CD4-positive, alpha-beta T cell treated with Interleukin-17A for 4 hours (primary cell): ENCODE data around the gene CADM4.
"Not testable (repeated sequence)": the region's sequence is repeated elsewhere in the genome, so short reads cannot be mapped to it uniquely, and the experiment has no call there.

ENCODE experiments used
- DNase-seq: peaks from one replicate; pipeline ENCODE4 v3.0.0-alpha.2; 2020; ENCODE audit warnings: mixed read lengths

Gene CADM4

DNA sequence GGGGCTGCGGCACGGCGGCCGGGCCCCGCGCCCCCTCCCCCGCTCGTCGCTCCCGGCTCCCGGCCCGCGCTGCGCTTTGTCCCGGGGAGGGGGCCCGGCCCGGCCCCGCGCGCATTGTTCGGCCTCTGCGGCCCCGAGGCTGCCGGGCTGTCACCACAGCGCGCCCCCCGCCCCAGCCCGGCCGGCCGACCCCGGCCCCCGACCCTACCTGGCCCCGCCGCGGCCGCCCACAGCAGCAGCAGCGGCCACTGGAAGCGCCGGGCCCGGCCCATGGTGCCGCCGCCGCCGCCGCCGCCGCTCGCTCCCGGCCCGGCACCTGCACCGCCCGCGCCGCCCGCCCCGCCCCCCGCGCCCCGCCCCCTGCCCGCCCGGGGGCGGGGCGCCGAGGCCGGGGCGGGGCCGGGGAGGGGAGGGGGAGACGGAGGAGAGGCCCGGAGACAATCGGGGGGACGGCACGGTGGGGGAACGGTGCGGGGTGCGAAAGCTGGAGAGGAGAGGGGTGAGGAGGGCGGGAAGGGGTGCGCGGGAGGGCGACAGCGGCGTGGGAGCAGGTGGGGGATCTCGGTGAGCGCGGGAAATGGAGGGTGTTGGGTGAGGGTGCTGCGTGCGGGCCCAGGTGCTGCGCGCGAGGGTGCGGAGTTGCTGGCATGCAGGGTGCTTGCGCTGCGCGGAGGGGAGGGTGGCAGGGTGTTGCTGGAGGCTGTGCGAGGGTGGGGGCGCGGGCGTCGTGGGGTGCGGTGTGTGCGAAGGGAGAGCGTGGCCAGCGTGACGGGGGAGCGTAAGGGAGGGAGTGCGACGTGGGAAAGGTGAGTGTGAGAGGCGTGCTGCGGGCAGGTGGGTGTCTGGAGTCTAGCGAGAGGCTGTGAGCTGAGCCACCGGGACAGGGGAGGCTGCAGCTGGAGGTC, at the start of gene CADM4:
TSS of gene CADM4 (minus strand) at position 332 of the 905 bp plus-strand sequence. CDS start at position 272, 60 bp downstream.
- peak; percentile 65 for DNase-seq

GRCh38 chr19:43688059-43688701, 48.5 kb upstream of the CADM4 start:
- DNase-seq = no peak

- DNase-seq = no peak
Observed at GRCh38 chr19:43687660-43687997, 48.0 kb upstream of the CADM4 start.

DNA sequence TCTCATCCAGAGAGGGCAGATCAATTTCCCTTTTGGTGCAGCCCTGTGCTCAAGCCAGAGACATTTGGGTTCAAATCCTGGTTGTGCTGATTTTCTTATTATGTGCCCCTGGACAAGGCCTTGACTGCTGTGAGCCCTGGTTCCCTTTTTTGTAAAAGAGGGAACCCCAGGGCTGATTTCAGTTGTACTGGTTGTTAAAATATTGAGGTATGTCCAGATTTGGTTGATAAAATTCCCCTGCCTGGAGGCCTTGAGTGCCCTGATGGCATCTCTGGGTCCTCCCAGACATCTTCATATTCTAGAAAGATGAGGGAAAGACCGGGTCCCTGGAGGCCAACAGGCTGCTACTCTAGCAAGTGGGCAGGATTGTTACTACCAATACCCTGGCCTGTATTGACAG, 44.7 kb upstream of the CADM4 start:
- no peak for DNase-seq

DNA sequence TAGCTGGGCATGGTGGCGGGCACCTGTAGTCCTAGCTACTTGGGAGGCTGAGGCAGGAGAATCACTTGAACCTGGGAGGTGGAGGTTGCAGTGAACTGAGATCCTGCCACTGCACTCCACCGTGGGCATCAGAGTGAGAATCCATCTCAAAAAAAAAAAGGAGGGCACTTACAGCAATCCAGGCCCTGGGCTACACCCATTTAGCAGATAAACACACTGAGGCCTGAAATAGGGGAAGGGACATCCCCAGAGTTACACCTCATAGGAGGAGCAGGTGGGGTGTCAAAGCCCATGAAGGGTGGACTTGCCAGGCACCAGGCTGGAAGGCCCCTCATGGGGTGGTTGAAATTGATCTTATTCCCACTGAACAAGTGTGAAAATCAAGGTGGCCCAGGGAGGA, 44.3 kb upstream of the CADM4 start:
- no peak for DNase-seq

DNA sequence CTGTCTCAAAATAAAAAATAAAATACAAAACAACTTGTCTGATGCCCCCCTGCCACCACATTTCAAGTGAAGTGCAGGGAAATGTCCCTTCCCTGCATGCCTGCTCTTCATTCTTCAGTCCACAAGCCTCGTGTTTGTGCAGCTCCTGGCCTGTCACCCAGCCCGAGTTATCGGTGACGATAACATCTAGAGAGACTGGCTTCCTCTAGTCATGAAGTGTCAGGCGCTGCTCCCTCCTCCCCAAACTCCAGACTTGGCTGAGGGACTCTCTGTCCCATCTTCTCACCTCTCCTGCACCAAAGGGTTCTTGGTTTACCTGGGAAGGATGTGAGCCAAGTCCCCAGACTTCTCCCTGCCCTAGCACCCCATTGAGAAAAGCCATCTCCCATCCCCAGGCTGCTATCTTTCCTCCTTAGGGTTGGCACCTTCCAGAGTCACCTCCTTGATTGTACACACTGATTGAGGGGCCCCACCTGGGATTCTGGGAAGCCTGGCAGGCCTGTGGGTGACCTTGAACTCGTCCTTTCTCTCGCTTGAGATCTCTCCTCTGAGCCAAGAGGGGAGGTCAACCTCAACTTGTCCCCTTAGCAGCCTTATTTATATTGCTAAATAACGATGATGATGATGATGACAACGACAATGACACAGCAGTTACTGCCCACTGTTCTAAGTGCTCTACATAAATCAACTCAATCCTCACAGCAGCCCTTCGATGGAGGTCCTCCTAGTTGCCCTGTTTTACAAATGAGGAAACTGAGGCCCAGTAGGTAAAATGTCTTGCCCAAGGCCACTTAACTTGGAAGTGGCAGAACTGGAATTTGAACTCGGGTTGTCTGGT, 43.4 kb upstream of the CADM4 start:
- DNase-seq = no peak

GRCh38 chr19:43682269-43682668, 42.6 kb upstream of the CADM4 start:
- not testable (repeated sequence) for DNase-seq

- no peak for DNase-seq
Observed at GRCh38 chr19:43681821-43682220, 42.2 kb upstream of the CADM4 start.

DNA sequence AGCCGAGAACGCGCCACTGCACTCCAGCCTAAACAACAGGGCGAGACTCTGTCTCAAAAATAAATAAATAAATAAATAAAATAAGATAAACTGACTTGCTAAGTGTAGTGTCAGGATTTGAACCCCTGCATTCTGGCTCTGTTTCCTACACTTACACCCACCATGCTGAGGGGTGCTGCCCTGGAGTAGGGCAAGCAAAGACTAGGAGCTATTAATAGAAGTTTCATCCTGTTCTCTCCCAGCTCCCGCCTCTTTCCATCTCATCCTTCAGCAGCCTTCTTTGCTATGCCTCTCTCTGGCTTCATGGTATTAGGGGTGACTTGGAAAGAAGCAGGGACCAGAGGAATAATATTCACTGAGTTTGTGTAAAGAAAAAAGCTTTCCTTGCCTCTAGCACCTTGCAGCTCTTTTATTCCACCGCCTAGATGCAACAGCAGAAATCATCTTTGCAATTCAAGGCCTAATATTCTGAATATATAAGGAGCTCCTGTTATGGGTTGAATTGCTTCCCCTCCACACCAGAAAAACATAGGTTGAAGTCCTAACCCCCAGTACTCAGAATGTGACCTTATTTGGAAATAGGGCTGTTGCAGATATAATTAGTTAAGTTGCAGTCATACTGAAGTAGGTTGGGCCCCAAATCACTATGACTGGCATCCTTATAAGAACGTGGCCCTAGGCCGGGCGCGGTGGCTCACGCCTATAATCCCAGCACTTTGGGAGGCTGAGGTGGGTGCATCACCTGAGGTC, 39.0 kb upstream of the CADM4 start:
- no peak for DNase-seq

GRCh38 chr19:43675906-43676305, 36.3 kb upstream of the CADM4 start:
- no peak for DNase-seq

- DNase-seq = no peak
Observed at GRCh38 chr19:43675269-43675879, 35.7 kb upstream of the CADM4 start.

GRCh38 chr19:43674596-43674995, 34.9 kb upstream of the CADM4 start:
- DNase-seq = no peak

GRCh38 chr19:43674183-43674582, 34.5 kb upstream of the CADM4 start:
- DNase-seq = no peak

GRCh38 chr19:43673637-43674036, 34.0 kb upstream of the CADM4 start:
- DNase-seq = no peak

DNA sequence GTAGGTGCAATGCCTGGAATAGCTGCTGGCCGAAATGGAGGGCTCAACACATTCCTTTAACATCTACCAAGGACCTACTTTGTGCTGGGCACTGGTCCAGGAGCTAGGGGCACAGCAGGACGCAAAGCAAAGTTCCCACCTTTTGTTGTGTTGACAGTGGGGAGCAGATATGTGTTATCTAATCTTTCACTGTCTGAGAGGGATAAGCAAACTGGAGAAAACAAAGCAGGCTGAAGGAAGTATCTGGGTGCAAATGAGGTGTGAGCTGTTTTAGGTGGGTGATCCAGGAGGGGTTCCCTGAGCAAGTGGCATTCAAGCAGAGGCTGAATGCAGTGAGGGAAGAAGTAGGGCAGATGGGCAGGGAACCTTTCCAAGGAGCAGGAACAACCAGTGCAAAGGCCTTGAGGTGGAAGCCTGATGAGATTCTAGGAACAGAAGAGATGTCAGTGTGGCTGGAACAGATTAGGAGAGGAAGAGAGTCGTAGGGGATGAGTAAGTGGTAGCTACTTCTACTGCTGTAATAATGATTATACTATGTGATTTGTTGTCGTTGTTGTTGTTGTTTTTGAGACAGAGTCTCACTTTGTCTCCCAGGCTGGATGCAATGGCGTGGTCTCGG, 32.5 kb upstream of the CADM4 start:
- no peak for DNase-seq

DNA sequence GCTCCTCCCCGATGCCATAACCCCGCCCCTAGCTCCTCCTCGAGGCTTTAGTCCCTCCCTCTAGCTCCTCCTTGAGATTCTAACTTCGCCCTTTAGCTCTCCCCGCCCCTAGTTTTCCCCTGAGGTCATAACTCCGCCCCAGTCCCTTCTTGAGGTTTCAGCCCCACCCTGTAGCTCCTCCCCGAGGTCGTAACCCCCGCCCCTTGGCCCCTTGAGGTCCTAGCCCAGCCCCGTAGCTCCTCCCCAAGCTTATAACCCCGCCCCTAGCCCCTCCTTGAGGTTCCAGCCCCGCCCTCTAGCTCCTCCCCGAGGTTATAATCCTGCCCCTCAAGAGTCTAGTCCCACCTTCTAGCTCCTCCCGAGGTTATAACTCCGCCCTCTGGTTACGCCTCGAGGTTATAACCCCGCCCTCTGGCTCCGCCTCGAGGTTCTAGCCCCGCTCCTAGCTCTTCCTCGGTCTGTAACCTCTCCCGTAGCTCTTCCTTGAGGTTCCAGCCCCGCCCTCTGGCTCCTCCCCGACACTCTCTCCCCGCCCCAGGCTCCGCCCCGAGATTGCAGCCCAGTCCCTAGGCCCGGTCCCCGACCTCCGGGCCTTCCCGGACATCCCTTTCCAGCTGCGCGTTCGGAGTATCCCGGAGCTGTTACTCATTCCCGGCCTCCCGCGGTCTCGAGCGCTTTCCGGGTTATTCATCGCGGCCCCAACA, 28.9 kb upstream of the CADM4 start:
- peak; percentile 96 for DNase-seq

DNA sequence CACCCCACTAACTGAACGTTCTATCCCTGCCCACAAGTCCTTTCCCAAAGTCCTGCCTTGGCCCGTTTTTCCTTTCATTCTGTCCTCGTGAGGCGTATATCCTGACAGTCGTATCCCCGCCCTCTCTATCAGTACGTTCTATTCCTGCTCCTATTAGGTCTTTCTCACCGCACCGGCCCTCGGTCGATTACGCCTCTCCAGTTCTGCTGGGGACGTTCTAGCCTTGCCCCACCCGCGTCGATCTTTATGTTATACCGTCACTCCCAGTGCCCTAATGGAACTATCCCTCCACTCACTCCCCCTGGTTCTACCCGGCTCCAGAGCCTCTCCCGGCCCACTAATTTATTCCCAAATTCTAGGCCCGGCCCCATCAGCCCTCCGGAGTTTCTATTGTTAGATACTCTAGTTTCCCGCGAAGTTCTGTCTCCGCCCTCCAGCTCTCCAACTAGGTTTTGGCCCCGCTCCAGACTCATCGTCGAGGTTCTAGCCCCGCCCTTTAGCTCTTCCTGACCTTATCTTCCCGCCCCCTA, 28.3 kb upstream of the CADM4 start:
- DNase-seq = no peak

- peak; percentile 5 for DNase-seq
Observed at GRCh38 chr19:43667126-43667875, 27.7 kb upstream of the CADM4 start.

GRCh38 chr19:43664018-43664417, 24.4 kb upstream of the CADM4 start:
- peak; percentile 60 for DNase-seq

DNA sequence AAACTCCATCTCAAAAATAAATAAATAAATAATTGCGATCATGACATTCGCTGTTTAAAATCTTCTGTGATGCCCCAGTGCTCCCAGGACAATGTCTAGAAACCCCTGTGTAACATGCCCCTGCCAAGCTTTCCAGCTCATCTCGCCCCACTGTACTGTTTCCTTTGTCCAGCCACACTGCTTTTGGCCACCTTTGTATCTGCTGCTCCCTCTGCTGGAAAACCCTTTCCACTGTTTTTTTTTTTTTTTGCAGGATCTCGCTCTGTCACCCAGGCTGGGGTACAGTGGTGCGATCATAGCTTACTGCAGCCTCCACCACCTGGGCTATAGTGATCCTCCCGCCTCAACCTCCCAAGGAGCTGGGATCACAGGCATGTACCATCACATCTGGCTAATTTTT, 22.8 kb upstream of the CADM4 start:
- DNase-seq = no peak
